ENCODE results near the gene ME3.

The ME3 gene

GRCh38 chr11:86515297-86516094, 156.9 kb downstream of the ME3 start:
- TF ChIP-seq CTCF (conservative IDR thresholded peaks at IDR 0.05), result no peak
- no peak overlapping the region for H3K27ac ChIP-seq

- no peak overlapping the region for H3K27ac ChIP-seq
- TF ChIP-seq CTCF (conservative IDR thresholded peaks at IDR 0.05), result no peak
Observed at GRCh38 chr11:86514453-86514852, 158.0 kb downstream of the ME3 start.

- no peak overlapping the region for H3K27ac ChIP-seq
- no peak for TF ChIP-seq CTCF (conservative IDR thresholded peaks at IDR 0.05)
Observed at GRCh38 chr11:86513746-86514373, 158.6 kb downstream of the ME3 start.

- no peak overlapping the region for H3K27ac ChIP-seq
- TF ChIP-seq CTCF (conservative IDR thresholded peaks at IDR 0.05), result no peak
Observed at GRCh38 chr11:86513138-86513537, 159.3 kb downstream of the ME3 start.

- H3K27ac ChIP-seq, result no peak overlapping the region
- no peak for TF ChIP-seq CTCF (conservative IDR thresholded peaks at IDR 0.05)
Observed at GRCh38 chr11:86511086-86511551, 161.3 kb downstream of the ME3 start.

- H3K27ac ChIP-seq, result no peak overlapping the region
- TF ChIP-seq CTCF (conservative IDR thresholded peaks at IDR 0.05), result no peak
Observed at GRCh38 chr11:86510674-86511073, 161.7 kb downstream of the ME3 start.

- H3K27ac ChIP-seq, result no peak overlapping the region
- no peak for TF ChIP-seq CTCF (conservative IDR thresholded peaks at IDR 0.05)
Observed at GRCh38 chr11:86510097-86510496, 162.3 kb downstream of the ME3 start.

All from VCaP (cell line).